Upper lobe of left lung (tissue), 4 donors: Measurements from ENCODE around the gene ATP5PF.

Source experiments
- CTCF ChIP-seq, 6 experiments: fragments of 450-650 bp in 4 of 6; fragments of 200-600 bp in 2 of 6; sonication (generic) in 2 of 6; IDR thresholded peaks; one replicate each; pipeline ENCODE4 v1.5.1; 2016 to 2019; ENCODE audit warnings: antibody characterized with exemption in 6 of 6
- POLR2AphosphoS5 ChIP-seq, 2 donors: sonication (generic); formaldehyde crosslinking; IDR thresholded peaks; one replicate each; pipeline ENCODE4 v1.5.1; 2017; ENCODE audit warnings: antibody characterized with exemption in 2 of 2

DNA sequence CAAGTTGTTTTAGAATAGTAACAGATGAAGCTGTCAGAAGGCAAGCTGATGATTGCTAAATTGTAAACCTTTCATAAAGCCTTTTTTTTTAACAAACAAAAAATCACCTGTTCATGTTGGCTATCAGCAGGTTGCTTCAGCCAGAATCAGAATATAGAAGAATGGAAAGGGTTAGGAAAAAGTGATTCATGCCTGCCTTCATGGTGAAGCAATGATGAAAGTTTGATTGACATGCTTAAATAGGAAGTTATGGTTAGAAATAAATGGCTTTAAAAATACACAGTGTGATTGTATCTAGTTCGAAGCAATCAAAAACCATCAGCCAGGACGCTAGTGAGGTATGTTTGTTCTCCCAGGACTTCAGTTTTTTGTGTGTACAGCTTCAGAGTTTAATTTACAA is 38.0 kb upstream of the ATP5PF start:
- TF ChIP-seq CTCF (IDR thresholded peaks at IDR 0.05) (no peak), POLR2AphosphoS5 (IDR thresholded peaks at IDR 0.05) (no peak)
